ENCODE data around the gene FIZ1. TPM values are rescaled to one million over a fixed set of nuclear protein-coding genes. Genes with fewer than 3 reads are reported as not detected.
A peak's percentile ranks its signal among the peaks of the same experiment; 100 is the strongest.

Gene FIZ1
- total RNA-seq, 2 experiments from 2014 or later = 6.0 to 17.1 TPM

- intact Hi-C loops (cut with micrococcal nuclease; ENCODE audit: unreplicated experiment) = loop anchor here (1.0 to 5.0 kb wide), 2 partner anchors 43 to 500 kb away; partner anchors contain the start of genes FIZ1 and ZNF444
- H3K9me3 ChIP-seq (ENCODE audit: low read length) = no peaks in the 10 kb centered on the region
- POLR2A ChIA-PET = interaction anchor here (0.6 to 0.7 kb wide), 2 partner anchors 12 to 17 kb away, joined by 3 read pairs; no protein-coding TSS in a partner anchor
- BruUV-seq (replicated peaks) = no TSS peak
- H3K36me3 ChIP-seq (ENCODE audit: insufficient read depth, low read length) = peaks cover 39% of the 10 kb centered on the region
- CTCF ChIA-PET (ENCODE audit: unreplicated experiment) = no interaction called here
- H3K4me3 ChIP-seq (ENCODE audit: low read depth, low read length, poor library complexity, severe bottlenecking) = peak overlapping the region; percentile 98
- peak; percentile 63 for DNase-seq (ENCODE audit: low spot score)
- peaks cover 62% of the 10 kb centered on the region for H3K4me1 ChIP-seq (ENCODE audit: insufficient read depth, low read length, poor library complexity, severe bottlenecking)
- peak overlapping the region; percentile 86 for H3K27ac ChIP-seq (ENCODE audit: low read depth, low read length, poor library complexity, severe bottlenecking)
- TF ChIP-seq EZH2phosphoT487 (IDR thresholded peaks at IDR 0.05; ENCODE audit: borderline replicate concordance, low read depth, low read length) = no peak
- TF ChIP-seq CTCF (conservative IDR thresholded peaks at IDR 0.05; ENCODE audit: low read length) = no peak
- peaks cover 53% of the 10 kb centered on the region for H3K79me2 ChIP-seq (ENCODE audit: insufficient read depth, low read depth, low read length)
- H2AFZ ChIP-seq (ENCODE audit: low read length) = no peak overlapping the region; the same call in 1 of the 2 replicates
- no peaks in the 10 kb centered on the region for H4K20me1 ChIP-seq (ENCODE audit: insufficient read depth, low read length)
- H3K9me2 ChIP-seq (ENCODE audit: insufficient read depth, low read length) = no peaks in the 10 kb centered on the region
- H3K4me2 ChIP-seq (ENCODE audit: low read length) = peak overlapping the region; percentile 89
Observed at GRCh38 chr19:55642153-55643002, 43.1 kb upstream of the FIZ1 start.

GRCh38 chr19:55641426-55642152 lies 42.3 kb upstream of the FIZ1 start:
- no peak for TF ChIP-seq CTCF (conservative IDR thresholded peaks at IDR 0.05; ENCODE audit: low read length)
- TF ChIP-seq EZH2phosphoT487 (IDR thresholded peaks at IDR 0.05; ENCODE audit: borderline replicate concordance, low read depth, low read length) = no peak
- Histone ChIP-seq H3K4me2 (ENCODE audit: low read length) (peak overlapping the region; percentile 89), H3K27ac (ENCODE audit: low read depth, low read length, poor library complexity, severe bottlenecking) (peak overlapping the region; percentile 86), H2AFZ (ENCODE audit: low read length) (no peak overlapping the region), H3K9me2 (ENCODE audit: insufficient read depth, low read length) (no peaks in the 10 kb centered on the region), H3K4me1 (ENCODE audit: insufficient read depth, low read length, poor library complexity, severe bottlenecking) (peaks cover 60% of the 10 kb centered on the region), H3K36me3 (ENCODE audit: insufficient read depth, low read length) (peaks cover 35% of the 10 kb centered on the region), H3K4me3 (ENCODE audit: low read depth, low read length, poor library complexity, severe bottlenecking) (peak overlapping the region; percentile 98), H4K20me1 (ENCODE audit: insufficient read depth, low read length) (no peaks in the 10 kb centered on the region), H3K9me3 (ENCODE audit: low read length) (no peaks in the 10 kb centered on the region), H3K79me2 (ENCODE audit: insufficient read depth, low read depth, low read length) (peaks cover 52% of the 10 kb centered on the region)
- intact Hi-C loops (cut with micrococcal nuclease; ENCODE audit: unreplicated experiment) = loop anchor here (5.0 kb wide), 1 partner anchor 501 kb away; the partner anchor contains the start of gene ZNF444
- peak; percentile 47 for DNase-seq (ENCODE audit: low spot score)
- POLR2A ChIA-PET = no interaction called here
- CTCF ChIA-PET (ENCODE audit: unreplicated experiment) = no interaction called here
- no TSS peak for BruUV-seq (replicated peaks)
